HTR-8/SVneo (cell line): ENCODE results near the gene OR5B2.
"Not testable (repeated sequence)": the region's sequence is repeated elsewhere in the genome, so short reads cannot be mapped to it uniquely, and the experiment has no call there.

Experiments
- DNase-seq: peaks from one replicate; pipeline ENCODE4 v3.0.0; 2011; ENCODE audit warnings: low spot score, mixed read lengths; ENCODE audit not compliant: insufficient read length
- FAIRE-seq: peaks from 2 replicates; lab custom pipeline; 2011; peaks lifted over from hg19 to GRCh38; lab: Jason Lieb, UNC

Gene OR5B2

GRCh38 chr11:58428021-58428420 is at the start of gene OR5B2:
Gene OR5B2 (minus strand): TSS chr11:58428121. CDS start chr11:58423261, 4,860 bp downstream.
- FAIRE-seq (no peak), DNase-seq (no peak)

GRCh38 chr11:58471892-58472291 is 44.0 kb upstream of the OR5B2 start:
- DNase-seq (no peak), FAIRE-seq (no peak)

GRCh38 chr11:58466293-58466692 is 38.4 kb upstream of the OR5B2 start:
- no peak for DNase-seq
- no peak for FAIRE-seq

GRCh38 chr11:58465690-58466089 is 37.8 kb upstream of the OR5B2 start:
- DNase-seq = no peak
- FAIRE-seq = no peak

- no peak for FAIRE-seq
- no peak for DNase-seq
Measured at GRCh38 chr11:58451585-58451984, 23.7 kb upstream of the OR5B2 start.

- DNase-seq = no peak
Measured at GRCh38 chr11:58446294-58446693, 18.4 kb upstream of the OR5B2 start.

GRCh38 chr11:58444300-58444699 is 16.4 kb upstream of the OR5B2 start:
- DNase-seq (no peak), FAIRE-seq (peak; percentile 9)

More at GRCh38 chr11:58446294-58446693, 18.4 kb upstream of the OR5B2 start:
- FAIRE-seq = no peak

- DNase-seq (no peak), FAIRE-seq (no peak)
Measured at GRCh38 chr11:58442136-58442535, 14.2 kb upstream of the OR5B2 start, which contains the start of gene OR5B12. Gene OR5B12 (minus strand): TSS chr11:58442236. CDS start chr11:58440151, 2,085 bp downstream.

GRCh38 chr11:58438486-58438885 is 10.6 kb upstream of the OR5B2 start:
- no peak for DNase-seq
- FAIRE-seq = no peak

GRCh38 chr11:58434217-58434616 is 6.3 kb upstream of the OR5B2 start:
- no peak for FAIRE-seq
- no peak for DNase-seq

- no peak for FAIRE-seq
- DNase-seq = no peak
Measured at GRCh38 chr11:58433638-58434203, 5.8 kb upstream of the OR5B2 start.

- FAIRE-seq (no peak), DNase-seq (no peak)
Measured at GRCh38 chr11:58429273-58429672, 1.4 kb upstream of the OR5B2 start.

GRCh38 chr11:58406774-58407173 is 21.1 kb downstream of the OR5B2 start, which contains the start of gene OR5B3:
Gene OR5B3 (minus strand): TSS chr11:58406874. CDS start chr11:58403409, 3,465 bp downstream.
- DNase-seq (no peak), FAIRE-seq (no peak)

GRCh38 chr11:58399622-58400021 is 28.3 kb downstream of the OR5B2 start:
- not testable (repeated sequence) for DNase-seq, FAIRE-seq

- FAIRE-seq = no peak
- no peak for DNase-seq
Measured at GRCh38 chr11:58395581-58395980, 32.3 kb downstream of the OR5B2 start.

- FAIRE-seq = no peak
Measured at GRCh38 chr11:58394195-58394594, 33.7 kb downstream of the OR5B2 start.

GRCh38 chr11:58392746-58393145 is 35.2 kb downstream of the OR5B2 start:
- no peak for FAIRE-seq
- DNase-seq = no peak

More at GRCh38 chr11:58394195-58394594, 33.7 kb downstream of the OR5B2 start:
- peak; percentile 61 for DNase-seq

- no peak for DNase-seq
- no peak for FAIRE-seq
Measured at GRCh38 chr11:58391879-58392278, 36.0 kb downstream of the OR5B2 start.

- DNase-seq (no peak), FAIRE-seq (no peak)
Measured at GRCh38 chr11:58390551-58391063, 37.3 kb downstream of the OR5B2 start.
